Hepatic stellate cell (primary cell): ENCODE data around the gene STAG3.
"Not testable (repeated sequence)": the region's sequence is repeated elsewhere in the genome, so short reads cannot be mapped to it uniquely, and the experiment has no call there.

Experiments
- DNase-seq: peaks from one replicate; pipeline ENCODE4 v3.0.0; 2011; ENCODE audit warnings: low spot score

STAG3 gene

GRCh38 chr7:100177045-100178001 is at the start of gene STAG3, which contains the start of gene GPC2:
STAG3 (plus strand) TSS chr7:100177918; CDS start chr7:100180557, 2,639 bp downstream.
GPC2 (minus strand) TSS chr7:100177381; CDS start chr7:100177199, 182 bp downstream.
- DNase-seq = peak; percentile 94

GRCh38 chr7:100128637-100128963 is 49.1 kb upstream of the STAG3 start:
- DNase-seq = no peak

GRCh38 chr7:100130220-100130607 is 47.5 kb upstream of the STAG3 start:
- not testable (repeated sequence) for DNase-seq

GRCh38 chr7:100130608-100131453 is 46.9 kb upstream of the STAG3 start:
- DNase-seq = peak; percentile 73

- DNase-seq = no peak
Observed at GRCh38 chr7:100132126-100132525, 45.6 kb upstream of the STAG3 start.

- DNase-seq = peak; percentile 82
Observed at GRCh38 chr7:100132697-100133151, 45.0 kb upstream of the STAG3 start.

GRCh38 chr7:100137851-100138760 is 39.6 kb upstream of the STAG3 start:
- DNase-seq = no peak

- DNase-seq = no peak
Observed at GRCh38 chr7:100141555-100141949, 36.2 kb upstream of the STAG3 start.

- DNase-seq = no peak
Observed at GRCh38 chr7:100142461-100142860, 35.3 kb upstream of the STAG3 start.

- DNase-seq = not testable (repeated sequence)
Observed at GRCh38 chr7:100146350-100146749, 31.4 kb upstream of the STAG3 start.

GRCh38 chr7:100147278-100147677 is 30.4 kb upstream of the STAG3 start:
- DNase-seq = no peak

GRCh38 chr7:100148225-100148558 is 29.5 kb upstream of the STAG3 start:
- no peak for DNase-seq

GRCh38 chr7:100148559-100149328 is 29.0 kb upstream of the STAG3 start, which contains the start of gene LAMTOR4:
LAMTOR4 (plus strand) TSS chr7:100148918; CDS start chr7:100148973, 55 bp downstream.
- DNase-seq = peak; percentile 99

GRCh38 chr7:100152404-100152803 is 25.3 kb upstream of the STAG3 start:
- DNase-seq = no peak

- DNase-seq = no peak
Observed at GRCh38 chr7:100152937-100153666, 24.6 kb upstream of the STAG3 start.

- no peak for DNase-seq
Observed at GRCh38 chr7:100153708-100154535, 23.8 kb upstream of the STAG3 start.

GRCh38 chr7:100154651-100155491 is 22.8 kb upstream of the STAG3 start:
- DNase-seq = no peak
